ENCODE results near the gene LPCAT3.
A peak's percentile ranks its signal among the peaks of the same experiment; 100 is the strongest.

Gene LPCAT3

DNA sequence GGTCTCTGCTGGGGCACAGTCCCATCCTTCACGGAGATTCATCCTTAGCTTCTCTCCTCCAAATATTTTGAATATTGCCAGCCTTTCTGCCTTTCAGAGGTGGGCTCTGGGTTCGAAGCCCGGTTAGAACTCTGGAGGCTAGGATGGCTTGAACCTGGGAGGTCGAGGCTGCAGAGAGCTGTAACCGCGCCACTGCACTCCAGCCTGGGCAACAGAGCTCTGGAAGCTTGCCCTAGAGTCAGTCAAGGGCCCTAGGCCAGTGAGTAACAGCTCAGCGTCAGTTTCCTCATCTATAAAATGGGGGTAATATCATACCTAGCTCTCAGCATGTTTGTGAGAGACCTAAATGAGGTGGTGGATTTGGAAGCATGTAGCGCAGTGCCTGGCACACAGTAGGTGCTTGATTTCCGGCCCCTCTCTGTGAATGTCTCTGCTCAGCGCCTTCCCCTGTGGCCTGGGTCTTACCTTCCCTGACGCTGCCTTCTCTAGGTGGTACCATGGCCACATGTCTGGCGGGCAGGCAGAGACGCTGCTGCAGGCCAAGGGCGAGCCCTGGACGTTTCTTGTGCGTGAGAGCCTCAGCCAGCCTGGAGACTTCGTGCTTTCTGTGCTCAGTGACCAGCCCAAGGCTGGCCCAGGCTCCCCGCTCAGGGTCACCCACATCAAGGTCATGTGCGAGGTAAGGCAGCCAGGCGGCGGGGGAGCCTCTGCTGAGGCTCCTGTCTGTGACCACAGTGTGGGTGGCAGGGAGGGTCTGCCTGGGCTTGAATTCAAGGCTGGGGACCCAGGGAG lies 63.8 kb downstream of the LPCAT3 start:
- no peak for DNase-seq (ENCODE audit: low read depth in 4 of 4, low spot score in 1 of 4)

DNA sequence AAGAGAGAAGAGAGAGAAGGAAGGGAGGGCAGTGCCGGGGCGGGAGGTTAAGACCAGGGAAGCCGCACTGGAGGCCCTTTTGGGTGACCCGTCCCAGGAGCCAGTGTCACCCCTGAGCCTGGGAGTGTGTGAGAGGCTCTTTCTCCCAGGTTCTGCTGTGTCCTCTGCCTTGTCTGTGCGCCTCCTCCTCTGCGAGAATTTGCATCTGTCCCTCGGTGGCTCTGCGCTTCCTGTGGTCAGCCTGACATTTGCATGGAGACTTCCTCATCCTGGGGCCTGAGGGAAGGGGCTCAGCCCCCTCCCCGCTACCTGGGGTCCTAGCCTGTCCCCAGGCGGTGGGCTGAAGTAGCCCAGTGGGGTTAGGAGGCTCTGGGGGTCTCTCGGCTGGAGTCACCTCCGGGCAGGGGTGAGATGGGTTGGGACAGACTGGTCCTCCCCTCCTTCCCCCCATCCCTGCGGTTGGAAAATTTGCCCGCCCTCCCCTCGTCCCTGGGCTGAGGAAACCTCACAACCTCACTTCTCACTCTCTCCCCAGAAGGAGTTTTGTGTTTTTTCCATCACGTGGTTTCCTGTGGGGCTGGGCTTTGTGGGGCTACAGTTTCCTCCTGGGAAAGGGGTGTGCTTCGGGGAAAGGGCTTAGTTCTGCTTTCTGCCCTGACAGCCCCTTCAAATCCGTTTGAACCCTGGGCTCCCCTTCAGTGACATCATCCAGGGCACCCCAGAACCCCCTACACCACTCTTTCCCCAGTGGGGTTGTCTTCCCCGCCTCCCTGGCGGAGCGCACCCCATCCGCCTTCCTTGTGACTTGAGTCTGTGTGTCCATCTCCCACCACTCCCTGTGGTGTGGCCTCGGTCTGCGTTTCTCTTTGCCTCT lies 64.6 kb downstream of the LPCAT3 start:
- DNase-seq (ENCODE audit: low read depth in 4 of 4, low spot score in 1 of 4), result peak in 2 of 4 experiments; percentile 67 to 78

DNA sequence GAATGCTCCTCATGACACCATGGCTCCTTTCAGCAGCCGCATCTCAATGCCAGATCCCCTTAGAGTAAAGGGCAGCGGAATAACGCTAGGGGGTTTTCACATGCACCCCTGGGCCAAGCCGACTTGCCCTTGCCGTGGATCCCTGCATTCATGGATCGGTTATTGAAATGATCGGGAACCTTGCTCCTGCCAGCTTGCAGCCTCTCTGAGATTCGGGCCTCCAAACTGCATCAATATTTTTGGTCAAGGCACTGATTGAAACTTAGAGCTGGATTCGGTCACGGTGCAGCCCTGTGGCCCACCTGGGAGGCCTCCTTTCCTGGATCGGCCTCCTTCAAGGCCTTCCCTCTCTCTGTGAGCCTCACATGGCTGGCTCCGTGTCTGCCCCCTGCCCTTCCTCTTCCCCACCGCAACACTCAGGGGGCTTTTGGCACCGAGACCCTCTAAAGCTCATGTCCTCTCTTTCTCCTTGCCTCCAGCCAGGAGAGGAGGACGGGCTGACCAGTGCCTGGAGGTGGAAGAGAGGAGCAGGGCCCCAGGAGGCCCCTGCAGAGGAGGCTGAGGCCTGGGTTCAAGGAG lies 65.3 kb downstream of the LPCAT3 start:
- DNase-seq (ENCODE audit: low read depth in 4 of 4, low spot score in 1 of 4), result no peak

DNA sequence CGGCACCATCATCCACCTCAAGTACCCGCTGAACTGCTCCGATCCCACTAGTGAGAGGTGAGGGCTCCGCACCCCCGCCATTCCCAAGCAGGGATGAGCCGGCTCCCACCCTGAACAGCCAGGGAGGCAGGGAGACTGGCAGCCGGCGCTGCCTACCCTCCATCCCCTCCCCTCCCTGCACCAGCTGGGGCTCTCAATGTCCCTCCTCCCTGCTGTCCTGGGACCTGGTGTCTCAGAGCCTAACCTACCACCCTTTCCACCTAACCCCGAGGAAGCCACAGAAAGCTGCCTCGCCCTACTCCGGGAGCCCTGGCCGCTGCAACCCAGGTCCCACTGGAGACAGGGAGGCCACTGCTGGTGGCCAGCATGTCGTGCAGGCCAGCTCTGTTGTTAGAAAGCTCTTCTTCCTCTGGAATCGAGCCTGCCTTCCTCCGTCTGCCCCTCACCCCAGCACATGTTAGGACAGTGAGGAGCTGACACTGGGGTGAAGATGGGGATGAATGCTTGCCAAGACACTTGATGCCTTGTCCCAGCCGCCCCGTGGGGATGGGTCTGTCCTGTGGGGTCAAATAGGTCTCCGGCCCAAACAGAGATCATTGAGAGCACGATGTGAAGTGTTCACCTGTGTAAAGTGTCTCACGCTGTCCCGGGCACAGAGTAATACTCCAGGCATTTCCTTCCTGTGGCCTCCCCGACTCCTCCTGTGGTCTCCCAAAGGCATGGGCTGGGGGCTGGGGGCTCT lies 66.0 kb downstream of the LPCAT3 start:
- DNase-seq (ENCODE audit: low read depth in 4 of 4, low spot score in 1 of 4), result no peak

DNA sequence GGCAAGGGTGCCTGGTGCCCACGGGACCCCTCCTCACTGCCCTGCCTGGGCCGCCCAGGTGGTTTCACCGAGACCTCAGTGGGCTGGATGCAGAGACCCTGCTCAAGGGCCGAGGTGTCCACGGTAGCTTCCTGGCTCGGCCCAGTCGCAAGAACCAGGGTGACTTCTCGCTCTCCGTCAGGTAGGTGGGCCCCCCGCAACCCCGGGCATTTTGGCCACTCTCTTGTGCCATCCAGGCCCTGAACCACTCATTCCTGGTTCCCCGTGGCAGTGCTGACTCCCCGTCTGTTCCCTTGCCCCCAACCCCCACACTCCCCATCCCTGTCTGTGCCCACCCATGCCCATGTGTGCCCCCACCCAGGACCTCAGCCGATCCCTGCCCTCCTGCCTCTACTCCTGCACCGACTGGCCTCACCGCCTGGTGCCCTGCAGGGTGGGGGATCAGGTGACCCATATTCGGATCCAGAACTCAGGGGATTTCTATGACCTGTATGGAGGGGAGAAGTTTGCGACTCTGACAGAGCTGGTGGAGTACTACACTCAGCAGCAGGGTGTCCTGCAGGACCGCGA lies 66.6 kb downstream of the LPCAT3 start:
- no peak for DNase-seq (ENCODE audit: low read depth in 4 of 4, low spot score in 1 of 4)

DNA sequence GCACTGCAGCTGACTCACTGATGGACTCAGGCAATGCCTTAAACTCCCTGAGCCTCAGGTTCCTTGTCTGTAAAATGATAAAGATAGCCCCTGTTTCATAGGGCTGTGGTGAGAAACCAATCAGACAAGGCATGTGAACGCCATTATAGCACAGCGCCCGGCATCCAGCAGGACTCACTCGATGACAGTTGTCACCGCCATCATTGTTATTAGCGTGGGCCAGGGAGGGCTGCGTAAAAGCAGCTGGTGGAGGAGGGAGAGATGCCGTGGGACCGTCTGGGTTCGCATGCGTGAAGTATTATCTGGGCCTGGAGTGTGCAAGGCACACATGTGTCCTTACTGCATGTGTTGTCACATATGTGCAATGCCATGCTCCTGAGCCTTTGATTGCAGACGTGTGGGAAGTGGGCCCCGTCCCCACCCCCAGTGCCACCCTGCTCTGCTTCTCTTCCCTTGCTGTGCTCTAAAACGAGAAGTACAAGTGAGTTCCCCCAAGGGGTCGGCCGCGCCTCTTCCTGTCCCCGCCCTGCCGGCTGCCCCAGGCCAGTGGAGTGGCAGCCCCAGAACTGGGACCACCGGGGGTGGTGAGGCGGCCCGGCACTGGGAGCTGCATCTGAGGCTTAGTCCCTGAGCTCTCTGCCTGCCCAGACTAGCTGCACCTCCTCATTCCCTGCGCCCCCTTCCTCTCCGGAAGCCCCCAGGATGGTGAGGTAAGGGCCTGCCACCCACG lies 67.3 kb downstream of the LPCAT3 start, which contains the start of gene PTPN6:
Gene PTPN6 (plus strand): TSS at position 546 of the 730 bp plus-strand sequence. CDS start 157 bp downstream, at position 703.
- DNase-seq (ENCODE audit: low read depth in 4 of 4, low spot score in 1 of 4), result peak in 1 of 4 experiments; percentile 54

DNA sequence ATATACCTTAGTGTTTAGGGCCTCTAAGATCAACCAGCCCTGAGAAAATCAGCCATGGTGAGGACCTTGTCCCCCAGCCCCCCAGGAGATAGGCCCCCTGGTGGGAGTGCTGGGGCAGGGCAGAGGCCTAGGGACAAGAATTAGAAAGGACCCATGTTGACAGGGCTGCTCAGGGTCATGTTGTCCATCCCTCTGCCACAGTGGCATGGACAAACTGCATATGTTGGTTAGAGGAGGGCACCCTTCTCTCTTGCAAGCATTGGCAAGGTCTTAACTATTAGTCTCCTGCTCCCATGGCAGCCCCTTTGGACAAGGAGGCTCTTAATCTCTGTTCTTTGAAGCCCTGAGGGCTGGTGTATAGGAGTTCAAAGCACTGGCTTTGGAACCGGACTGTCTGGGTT lies 67.9 kb downstream of the LPCAT3 start:
- DNase-seq (ENCODE audit: low read depth in 4 of 4, low spot score in 1 of 4), result no peak

DNA sequence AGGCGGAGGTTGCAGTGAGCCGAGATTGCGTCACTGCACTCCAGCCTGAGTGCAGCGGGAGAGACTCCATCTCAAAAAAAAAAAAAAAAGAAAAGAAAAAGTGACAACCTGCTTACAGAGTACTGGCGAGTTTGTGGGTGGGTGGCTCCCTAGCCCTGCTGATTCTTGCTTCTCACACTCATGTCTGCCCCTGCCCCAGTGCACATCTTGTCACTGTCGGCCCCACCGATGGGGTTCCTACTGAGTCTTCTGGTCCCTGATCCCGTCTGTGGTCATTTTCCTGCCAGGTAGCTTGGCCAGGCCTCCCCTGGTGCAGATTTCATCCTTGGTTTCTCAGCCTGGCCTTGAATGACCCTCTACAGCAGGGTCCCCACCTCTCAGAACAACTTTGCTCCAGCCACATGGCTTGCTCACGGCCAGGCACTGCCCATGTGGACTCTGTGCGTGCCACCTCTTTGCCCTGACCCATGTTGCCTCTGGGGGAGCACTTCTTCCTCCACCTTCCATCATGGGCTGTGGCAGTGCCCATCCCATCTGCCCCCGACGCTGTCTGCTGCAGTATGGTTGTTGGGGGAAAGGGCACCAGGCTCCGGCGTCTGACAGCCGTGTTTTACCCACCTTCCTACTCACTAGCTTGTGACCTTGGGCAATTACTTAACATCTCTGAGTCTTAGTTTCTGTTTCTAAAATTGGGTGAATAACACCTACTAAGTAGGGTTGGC lies 69.2 kb downstream of the LPCAT3 start:
- DNase-seq (ENCODE audit: low read depth in 4 of 4, low spot score in 1 of 4), result no peak

DNA sequence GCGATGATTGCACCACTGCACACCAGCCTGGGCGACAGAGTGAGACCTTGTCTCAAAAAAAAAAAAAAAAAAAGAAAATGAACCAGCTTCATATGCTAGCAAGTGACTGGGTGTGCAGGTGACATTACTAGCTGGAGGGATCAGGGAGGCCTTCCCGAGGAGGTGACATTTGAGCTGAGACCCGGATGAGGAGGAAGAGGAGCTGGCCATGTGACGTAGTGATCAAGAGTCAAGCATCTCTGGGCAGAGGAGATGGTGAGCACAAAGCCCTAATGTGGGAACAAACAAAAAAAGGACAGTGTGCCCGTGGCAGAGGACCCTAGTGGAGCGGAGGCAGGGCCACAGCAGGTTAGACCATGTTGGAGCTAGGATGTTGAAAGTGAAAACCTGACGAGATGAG lies 70.7 kb downstream of the LPCAT3 start:
- no peak for DNase-seq (ENCODE audit: low read depth in 4 of 4, low spot score in 1 of 4)

DNA sequence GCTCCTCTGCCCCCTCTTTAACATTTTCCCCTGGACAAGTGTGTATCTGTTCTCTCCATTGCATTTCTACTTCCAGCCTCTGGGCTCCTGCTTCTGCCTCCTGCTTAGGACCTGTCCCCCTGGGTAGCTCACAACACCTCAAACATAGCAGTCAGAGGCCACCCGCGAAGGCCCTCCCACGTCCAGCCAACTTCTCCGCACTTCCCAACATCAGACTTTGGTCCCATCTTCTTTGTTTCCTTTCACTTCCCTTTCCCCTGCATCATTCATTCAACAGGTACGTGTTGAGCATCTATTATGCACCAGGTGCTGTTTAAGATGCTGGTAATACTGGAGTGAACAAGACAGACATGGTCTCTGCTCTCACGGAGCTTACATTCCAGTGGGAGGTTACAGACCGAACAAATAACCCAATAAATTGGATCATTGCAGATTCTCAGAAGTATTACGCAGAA lies 71.3 kb downstream of the LPCAT3 start:
- DNase-seq (ENCODE audit: low read depth in 4 of 4, low spot score in 1 of 4), result no peak

DNA sequence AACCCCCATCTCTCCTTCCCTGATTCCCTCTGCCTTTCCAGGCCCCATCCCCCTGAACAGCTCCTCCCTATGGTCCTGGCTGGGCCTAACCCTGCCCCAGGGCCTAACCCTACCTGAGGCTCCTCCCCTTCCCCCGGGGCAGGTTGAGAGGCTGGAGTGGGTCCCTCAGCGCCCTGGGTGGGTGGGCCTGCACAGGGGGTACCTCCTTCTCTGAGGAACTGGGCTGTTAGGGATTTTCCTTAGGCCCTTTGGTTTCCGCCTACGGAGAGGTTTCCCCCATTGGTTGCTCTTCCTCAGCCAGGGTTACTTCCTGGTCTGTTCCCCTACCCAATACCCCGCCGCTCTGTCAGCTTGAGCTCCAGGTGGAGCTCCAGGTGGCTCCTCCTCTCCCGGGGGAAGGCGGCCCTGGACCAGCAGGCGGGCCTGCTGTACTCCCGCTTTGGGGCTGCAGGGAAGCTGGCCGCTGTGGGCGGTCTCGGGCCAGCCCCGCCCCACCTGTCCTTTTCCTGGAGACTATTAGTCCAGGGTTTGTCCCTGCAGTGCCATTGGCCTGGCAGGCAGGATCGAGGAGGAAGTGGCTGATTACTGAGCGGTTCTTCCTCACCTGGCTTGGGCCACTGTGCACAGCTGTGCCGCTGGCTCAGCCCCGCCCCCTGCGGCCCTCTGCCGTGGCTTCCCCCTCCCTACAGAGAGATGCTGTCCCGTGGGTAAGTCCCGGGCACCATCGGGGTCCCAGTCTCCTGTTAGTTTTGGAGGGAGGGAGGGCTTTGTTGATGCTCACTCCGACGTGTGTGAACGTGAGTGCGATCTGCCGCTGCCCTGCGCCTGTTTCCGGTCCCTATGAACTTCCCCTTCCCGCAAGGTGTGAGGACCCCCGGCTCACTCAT lies 72.0 kb downstream of the LPCAT3 start:
- DNase-seq (ENCODE audit: low read depth in 4 of 4, low spot score in 1 of 4), result peak in 1 of 4 experiments; percentile 60

DNA sequence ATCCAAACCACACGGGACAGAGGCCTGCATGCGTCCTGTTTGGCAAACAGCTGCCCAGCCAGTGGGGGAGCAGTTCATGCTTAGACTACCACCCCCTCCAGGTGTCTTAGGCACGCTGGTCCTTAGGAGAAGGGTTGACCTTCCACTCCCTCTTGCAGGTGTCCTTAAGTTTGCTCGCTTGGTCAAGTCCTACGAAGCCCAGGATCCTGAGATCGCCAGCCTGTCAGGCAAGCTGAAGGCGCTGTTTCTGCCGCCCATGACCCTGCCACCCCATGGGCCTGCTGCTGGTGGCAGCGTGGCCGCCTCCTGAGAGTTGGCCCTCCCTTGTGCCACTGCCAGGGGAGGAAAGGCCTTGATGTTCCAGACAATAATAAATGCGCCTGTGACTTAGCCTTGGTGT lies 72.7 kb downstream of the LPCAT3 start:
- DNase-seq (ENCODE audit: low read depth in 4 of 4, low spot score in 1 of 4), result no peak

DNA sequence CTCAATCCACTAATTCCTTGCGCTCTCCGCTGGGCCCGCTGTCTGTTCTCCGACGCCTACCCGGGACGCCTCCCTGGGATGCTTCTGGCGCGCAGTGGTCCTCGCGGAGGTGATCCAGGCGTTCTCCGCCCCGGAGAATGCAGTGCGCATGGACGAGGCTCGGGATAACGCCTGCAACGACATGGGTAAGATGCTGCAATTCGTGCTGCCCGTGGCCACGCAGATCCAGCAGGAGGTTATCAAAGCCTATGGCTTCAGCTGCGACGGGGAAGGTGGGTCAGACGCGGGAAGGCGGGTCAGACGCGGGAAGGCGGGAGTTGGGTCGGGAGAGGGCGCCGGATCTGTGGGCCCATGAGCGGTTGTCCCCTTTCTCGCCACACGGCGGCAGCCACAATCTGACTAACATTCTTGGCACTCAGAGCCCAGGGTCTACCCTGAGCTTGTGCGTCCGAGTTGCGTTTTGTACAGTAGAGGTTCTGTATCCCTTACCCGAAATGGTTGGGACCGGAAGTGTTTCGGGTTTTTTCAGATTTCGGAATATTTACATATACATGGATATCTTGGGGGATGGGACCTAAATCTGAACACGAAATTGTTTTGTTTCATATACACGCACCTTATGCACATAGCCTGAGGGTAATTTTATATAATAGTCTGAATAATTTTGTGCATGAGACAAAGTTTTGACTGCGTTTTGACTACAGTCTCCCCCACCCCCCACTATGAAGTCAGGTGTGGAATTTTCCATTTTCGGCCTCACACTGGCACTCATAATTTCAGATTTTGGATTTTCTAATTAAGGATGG lies 73.7 kb downstream of the LPCAT3 start:
- peak in 3 of 4 experiments; percentile 70 to 89 (median 79) for DNase-seq (ENCODE audit: low read depth in 4 of 4, low spot score in 1 of 4)

DNA sequence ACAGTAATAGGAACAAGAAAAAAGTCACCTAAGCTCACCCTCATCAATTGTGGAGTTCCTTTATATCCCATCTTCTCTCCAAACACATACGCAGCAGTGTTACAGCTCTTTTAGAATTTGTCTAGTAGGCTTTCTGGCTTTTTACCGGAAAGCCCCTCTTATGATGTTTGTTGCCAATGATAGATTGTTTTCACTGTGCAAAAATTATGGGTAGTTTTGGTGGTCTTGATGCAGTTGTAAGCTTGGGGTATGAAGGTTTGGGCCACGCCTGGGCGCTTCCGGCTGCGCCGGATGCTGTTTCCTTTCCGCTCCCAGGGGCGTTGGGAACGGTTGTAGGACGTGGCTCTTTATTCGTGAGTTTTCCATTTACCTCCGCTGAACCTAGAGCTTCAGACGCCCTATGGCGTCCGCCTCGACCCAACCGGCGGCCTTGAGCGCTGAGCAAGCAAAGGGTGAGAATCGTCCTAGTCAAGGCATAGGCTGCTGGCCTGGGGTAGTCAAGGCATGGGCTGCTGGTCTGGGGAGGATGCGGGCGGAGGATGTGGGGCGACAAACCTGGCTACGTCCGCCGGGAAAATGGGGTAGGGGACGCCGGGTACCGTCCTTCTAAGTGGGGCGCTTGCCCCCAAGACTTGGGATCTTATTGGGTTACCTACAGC lies 74.4 kb downstream of the LPCAT3 start, which contains the start of the genes C12orf57 and RNU7-1:
Gene C12orf57 (plus strand): TSS at position 301 of the 659 bp plus-strand sequence. CDS start 100 bp downstream, at position 401.
Gene RNU7-1 (plus strand): TSS at position 95 of the 659 bp plus-strand sequence.
- peak in 3 of 4 experiments; percentile 65 to 71 (median 71) for DNase-seq (ENCODE audit: low read depth in 4 of 4, low spot score in 1 of 4)

DNA sequence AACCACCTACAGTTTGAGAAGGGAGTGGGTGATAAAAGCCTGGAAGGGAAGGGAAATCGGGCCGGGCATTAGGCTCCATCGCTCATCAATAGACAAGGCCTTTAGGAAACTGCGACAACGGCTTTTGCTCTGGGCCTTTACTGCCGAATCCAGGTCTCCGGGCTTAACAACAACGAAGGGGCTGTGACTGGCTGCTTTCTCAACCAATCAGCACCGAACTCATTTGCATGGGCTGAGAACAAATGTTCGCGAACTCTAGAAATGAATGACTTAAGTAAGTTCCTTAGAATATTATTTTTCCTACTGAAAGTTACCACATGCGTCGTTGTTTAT lies 74.9 kb downstream of the LPCAT3 start:
- peak in 3 of 4 experiments; percentile 60 to 72 (median 63) for DNase-seq (ENCODE audit: low read depth in 4 of 4, low spot score in 1 of 4)

DNA sequence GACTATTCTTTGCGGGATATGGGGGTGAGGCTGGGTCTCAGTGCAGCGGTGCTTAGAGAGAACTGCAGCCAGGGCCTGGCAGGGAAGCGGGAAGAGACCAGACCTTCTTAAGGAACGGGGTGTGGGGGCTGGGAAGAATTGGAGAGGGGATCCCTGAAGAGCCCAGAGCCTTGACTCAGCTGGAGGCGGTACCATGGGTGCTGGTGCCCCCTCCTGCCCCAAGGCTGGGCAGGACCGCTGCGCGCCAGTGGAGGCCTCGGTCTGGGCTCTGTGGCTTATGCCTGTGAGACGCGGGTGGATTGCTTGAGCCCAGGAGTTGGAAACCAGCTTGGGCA lies 76.0 kb downstream of the LPCAT3 start:
- DNase-seq (ENCODE audit: low read depth in 4 of 4, low spot score in 1 of 4), result no peak

DNA sequence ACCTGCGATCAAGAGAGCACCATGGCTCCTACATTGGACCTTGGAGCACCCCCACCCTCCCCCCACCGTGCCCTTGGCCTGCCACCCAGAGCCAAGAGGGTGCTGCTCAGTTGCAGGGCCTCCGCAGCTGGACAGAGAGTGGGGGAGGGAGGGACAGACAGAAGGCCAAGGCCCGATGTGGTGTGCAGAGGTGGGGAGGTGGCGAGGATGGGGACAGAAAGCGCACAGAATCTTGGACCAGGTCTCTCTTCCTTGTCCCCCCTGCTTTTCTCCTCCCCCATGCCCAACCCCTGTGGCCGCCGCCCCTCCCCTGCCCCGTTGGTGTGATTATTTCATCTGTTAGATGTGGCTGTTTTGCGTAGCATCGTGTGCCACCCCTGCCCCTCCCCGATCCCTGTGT lies 76.5 kb downstream of the LPCAT3 start:
- DNase-seq (ENCODE audit: low read depth in 4 of 4, low spot score in 1 of 4), result no peak

Data from stimulated activated CD4-positive, alpha-beta T cell treated with anti-CD3 and anti-CD28 coated beads, Interleukin-1b, Interleukin-23, amount 100 ng/mL, for 24 hours (primary cell).